LNCaP clone FGC (cell line): ENCODE data around the gene TSC22D1.

Experiments
- DNase-seq: peaks from one replicate; pipeline ENCODE4 v3.0.0-alpha.2; 2011; ENCODE audit warnings: low read depth
- H3K4me3 ChIP-seq: 2 replicates; pipeline ENCODE4 v1.5.1; 2011; ENCODE audit warnings: mild to moderate bottlenecking, low read depth, low read length, control low read depth
- TF ChIP-seq, protein P1 (sequence below): IDR thresholded peaks from 2 replicates; pipeline ENCODE4 v1.5.1; 2012; ENCODE audit warnings: mild to moderate bottlenecking; ENCODE audit not compliant: control insufficient read depth, insufficient read depth; ENCODE audit errors: extremely low read depth

Gene TSC22D1

DNA sequence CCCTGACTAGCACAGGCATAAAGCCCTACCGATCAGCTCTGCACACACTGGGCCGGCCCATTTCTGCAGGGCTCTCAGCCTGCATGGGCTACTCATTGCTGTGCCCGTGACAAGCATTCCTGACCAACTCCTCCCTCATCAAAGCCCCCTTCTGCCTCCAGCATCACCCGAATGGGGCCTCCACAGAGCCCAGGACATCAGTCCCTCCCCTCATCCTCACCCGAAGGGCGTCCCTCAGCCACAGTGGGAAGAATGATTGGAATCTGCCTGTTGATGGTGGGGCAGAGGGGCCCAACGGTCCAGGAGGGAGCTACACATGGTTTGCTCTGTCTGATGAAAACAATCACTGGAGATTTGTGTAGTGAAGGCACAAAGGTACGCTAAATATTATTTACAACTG is 158.7 kb downstream of the TSC22D1 start:
- H3K4me3 ChIP-seq: no peak overlapping the region
- no peak for DNase-seq

DNA sequence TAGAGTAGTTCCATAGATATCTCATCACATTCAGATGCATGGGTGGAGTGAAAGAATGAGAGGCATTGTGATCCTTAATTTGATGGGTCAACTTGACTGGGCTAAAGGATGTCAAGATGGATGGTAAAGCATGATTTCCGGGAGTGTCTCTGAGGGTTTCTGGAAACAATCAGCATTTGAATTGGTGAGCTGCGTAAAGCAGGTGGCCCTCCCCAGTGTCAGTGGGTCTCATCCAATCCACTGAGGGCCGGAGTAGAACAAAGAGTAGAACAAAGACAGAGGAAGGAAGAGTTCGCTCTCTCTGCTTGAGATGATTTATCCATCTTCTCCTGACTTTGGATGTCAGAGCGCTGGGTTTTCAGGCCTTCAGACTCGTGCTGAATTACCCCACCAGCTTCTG is 159.4 kb downstream of the TSC22D1 start:
- no peak overlapping the region for H3K4me3 ChIP-seq
- no peak for DNase-seq
- TF ChIP-seq, protein P1, sequence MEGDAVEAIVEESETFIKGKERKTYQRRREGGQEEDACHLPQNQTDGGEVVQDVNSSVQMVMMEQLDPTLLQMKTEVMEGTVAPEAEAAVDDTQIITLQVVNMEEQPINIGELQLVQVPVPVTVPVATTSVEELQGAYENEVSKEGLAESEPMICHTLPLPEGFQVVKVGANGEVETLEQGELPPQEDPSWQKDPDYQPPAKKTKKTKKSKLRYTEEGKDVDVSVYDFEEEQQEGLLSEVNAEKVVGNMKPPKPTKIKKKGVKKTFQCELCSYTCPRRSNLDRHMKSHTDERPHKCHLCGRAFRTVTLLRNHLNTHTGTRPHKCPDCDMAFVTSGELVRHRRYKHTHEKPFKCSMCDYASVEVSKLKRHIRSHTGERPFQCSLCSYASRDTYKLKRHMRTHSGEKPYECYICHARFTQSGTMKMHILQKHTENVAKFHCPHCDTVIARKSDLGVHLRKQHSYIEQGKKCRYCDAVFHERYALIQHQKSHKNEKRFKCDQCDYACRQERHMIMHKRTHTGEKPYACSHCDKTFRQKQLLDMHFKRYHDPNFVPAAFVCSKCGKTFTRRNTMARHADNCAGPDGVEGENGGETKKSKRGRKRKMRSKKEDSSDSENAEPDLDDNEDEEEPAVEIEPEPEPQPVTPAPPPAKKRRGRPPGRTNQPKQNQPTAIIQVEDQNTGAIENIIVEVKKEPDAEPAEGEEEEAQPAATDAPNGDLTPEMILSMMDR: no peak

More for the DNA sequence above, 158.7 kb downstream of the TSC22D1 start:
- TF ChIP-seq, protein P1: no peak

DNA sequence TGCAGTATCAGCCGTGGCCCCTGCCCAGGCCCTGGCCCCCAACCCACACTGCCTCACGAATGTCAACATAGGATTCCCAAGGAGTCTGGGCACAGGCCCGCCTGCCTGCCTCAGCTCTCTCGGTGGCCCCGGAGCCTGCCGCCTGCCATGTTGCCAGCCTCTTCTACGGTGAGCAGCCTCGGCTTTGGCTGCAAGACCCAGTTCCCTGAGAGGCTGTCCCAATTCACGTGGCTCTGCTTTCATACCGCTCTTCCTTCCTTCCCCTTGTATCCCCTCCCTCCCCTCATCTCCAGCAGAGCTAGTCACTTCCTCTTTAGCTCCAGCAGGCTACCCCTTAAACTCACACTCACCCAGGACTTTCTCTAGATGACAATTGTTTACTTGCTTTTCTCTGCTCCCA is 159.8 kb downstream of the TSC22D1 start:
- H3K4me3 ChIP-seq: no peak overlapping the region
- no peak for DNase-seq
- TF ChIP-seq, protein P1: no peak

DNA sequence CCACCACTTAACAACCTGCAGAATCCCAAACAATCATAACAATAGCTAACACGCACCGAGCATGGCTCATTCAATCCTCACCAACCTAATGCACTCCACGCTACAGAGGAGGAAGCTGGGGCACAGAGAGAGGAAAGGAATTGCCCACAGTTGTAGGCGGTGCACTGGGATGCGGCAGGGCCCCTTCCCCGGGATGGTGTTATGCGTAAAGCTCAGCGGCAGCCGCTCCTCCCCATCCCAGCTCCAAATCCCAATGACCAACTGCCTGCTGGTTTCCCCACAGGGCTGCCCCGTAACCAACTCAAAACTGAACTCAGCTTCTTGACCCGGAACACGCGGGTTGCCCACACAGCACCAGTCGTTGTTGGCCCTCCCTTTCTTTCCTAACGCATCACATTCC is 160.3 kb downstream of the TSC22D1 start:
- no peak overlapping the region for H3K4me3 ChIP-seq
- no peak for DNase-seq
- TF ChIP-seq, protein P1: no peak

DNA sequence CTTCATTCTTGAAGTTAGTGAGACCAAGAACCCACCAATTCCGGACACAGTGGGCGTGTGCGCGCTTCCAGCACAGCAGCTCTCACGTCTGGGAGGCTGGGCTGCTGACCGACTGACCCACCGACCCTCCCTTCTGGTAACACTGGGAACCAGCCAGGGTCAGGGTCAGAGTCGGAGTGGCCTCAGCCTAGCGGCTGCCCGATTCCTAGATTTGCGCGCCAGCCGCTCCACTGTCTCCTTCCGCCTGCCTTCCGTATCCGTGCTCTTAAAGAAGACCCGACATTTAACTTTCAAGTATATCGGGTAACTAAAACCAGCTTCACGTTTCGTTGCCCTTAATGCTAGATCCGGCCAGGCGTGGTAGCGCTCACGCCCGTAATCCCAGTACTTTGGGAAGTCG is 161.4 kb downstream of the TSC22D1 start:
- TF ChIP-seq, protein P1: no peak
- no peak overlapping the region for H3K4me3 ChIP-seq
- DNase-seq: no peak

DNA sequence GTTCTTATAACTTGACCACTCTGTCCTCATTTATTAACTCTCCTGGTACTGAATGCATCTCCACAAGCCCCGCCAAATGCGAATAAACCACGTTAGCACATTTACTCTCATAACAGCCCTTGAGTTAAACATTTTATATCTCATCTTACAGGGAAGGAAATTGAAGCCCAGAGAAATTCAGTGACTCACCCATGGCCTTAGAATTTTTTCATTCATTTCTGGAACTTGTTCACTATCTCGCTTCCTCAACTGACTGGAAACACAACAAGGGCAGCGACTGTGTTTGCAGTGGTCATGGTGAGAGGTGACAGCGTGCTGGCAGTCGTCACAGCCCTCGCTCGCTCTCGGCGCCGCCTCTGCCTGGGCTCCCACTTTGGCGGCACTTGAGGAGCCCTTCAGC is 163.0 kb downstream of the TSC22D1 start:
- DNase-seq: no peak
- H3K4me3 ChIP-seq: no peak overlapping the region
- TF ChIP-seq, protein P1: no peak

DNA sequence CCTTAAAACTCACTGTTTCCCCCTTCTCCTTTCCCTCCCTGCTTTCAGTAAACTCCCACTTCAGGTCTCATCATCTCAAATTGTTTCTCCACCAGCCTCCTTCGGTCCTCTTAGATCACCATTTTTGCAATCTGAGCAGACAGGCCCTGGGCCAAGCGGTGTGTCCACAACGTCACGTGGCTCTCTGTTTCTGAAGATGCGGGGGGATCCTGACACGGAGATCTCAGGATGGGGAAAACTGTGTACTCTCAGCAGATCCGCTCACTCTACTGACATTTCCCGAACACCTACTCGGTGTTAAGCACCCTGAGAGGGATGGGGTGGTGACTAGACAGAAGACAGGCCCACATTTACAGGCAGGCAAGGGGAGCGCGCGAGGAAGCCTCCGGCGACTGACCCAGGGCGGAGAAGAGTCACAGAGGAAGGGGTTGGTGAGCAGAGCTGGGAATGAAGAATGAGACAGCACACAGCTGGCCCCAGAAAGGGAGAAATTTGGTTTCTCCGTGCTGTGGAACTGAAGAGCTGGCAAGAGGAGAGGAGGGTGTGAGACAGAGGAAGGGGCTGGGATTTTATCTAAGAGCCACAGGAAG is 163.7 kb downstream of the TSC22D1 start:
- TF ChIP-seq, protein P1: no peak
- no peak for DNase-seq
- no peak overlapping the region for H3K4me3 ChIP-seq
